Neural progenitor cell (in vitro differentiated cells): ENCODE measurements around the gene METTL25B. TPM values are rescaled to one million over a fixed set of nuclear protein-coding genes. Genes with fewer than 3 reads are reported as not detected.
A peak's percentile ranks its signal among the peaks of the same experiment; 100 is the strongest.
"Not testable (repeated sequence)": the region's sequence is repeated elsewhere in the genome, so short reads cannot be mapped to it uniquely, and the experiment has no call there.

Experiments used
- DNase-seq: peaks from one replicate; pipeline ENCODE4 v3.0.0-alpha.2; 2016; ENCODE audit warnings: low spot score
- H2AFZ ChIP-seq: fragments of 200-600 bp; sonication (generic); replicated peaks from 2 replicates; pipeline ENCODE4 v1.6.1; 2016; ENCODE audit warnings: antibody characterized with exemption
- H3F3A ChIP-seq: fragments of 200-600 bp; sonication (generic); 2 replicates; pipeline ENCODE4 v1.6.1; 2016; ENCODE audit warnings: antibody characterized with exemption, low read depth
- H3K27ac ChIP-seq: fragments of 200-600 bp; sonication (generic); 2 replicates; pipeline ENCODE4 v1.5.1; 2016; ENCODE audit warnings: mild to moderate bottlenecking
- H3K27me3 ChIP-seq: fragments of 200-600 bp; sonication (generic); 2 replicates; pipeline ENCODE4 v1.6.1; 2016; ENCODE audit warnings: mild to moderate bottlenecking, moderate library complexity
- H3K36me3 ChIP-seq: fragments of 200-600 bp; sonication (generic); 2 replicates; pipeline ENCODE4 v1.5.1; 2016
- H3K4me1 ChIP-seq: fragments of 200-600 bp; sonication (generic); 2 replicates; pipeline ENCODE4 v1.6.1; 2016; ENCODE audit warnings: mixed run types
- H3K4me2 ChIP-seq: fragments of 200-600 bp; sonication (generic); 2 replicates; pipeline ENCODE4 v1.6.1; 2016
- H3K4me3 ChIP-seq: fragments of 200-600 bp; sonication (generic); 2 replicates; pipeline ENCODE4 v1.5.1; 2016
- H3K79me2 ChIP-seq: fragments of 200-600 bp; sonication (generic); 2 replicates; pipeline ENCODE4 v1.6.1; 2016; ENCODE audit warnings: low read depth
- H3K9ac ChIP-seq: fragments of 200-600 bp; sonication (generic); 2 replicates; pipeline ENCODE4 v1.6.1; 2016
- H3K9me3 ChIP-seq: fragments of 200-600 bp; sonication (generic); 2 replicates; pipeline ENCODE4 v1.5.1; 2016; ENCODE audit warnings: low read depth
- H4K20me1 ChIP-seq: fragments of 200-600 bp; sonication (generic); 2 replicates; pipeline ENCODE4 v1.6.1; 2016; ENCODE audit warnings: low read depth
- H3K27ac Mint-ChIP-seq: 3 replicates; pipeline ENCODE4 v1.8.0; 2021; ENCODE audit warnings: mixed read lengths
- H3K27me3 Mint-ChIP-seq: 2 replicates; pipeline ENCODE4 v1.8.0; 2022; ENCODE audit warnings: low read depth, mild to moderate bottlenecking, inconsistent platforms, moderate library complexity, mixed read lengths; ENCODE audit not compliant: insufficient read depth
- H3K36me3 Mint-ChIP-seq: 3 replicates; pipeline ENCODE4 v1.8.0; 2021; ENCODE audit warnings: mixed read lengths
- H3K4me1 Mint-ChIP-seq: 3 replicates; pipeline ENCODE4 v1.8.0; 2021; ENCODE audit warnings: mixed read lengths
- H3K4me3 Mint-ChIP-seq: 3 replicates; pipeline ENCODE4 v1.8.0; 2021; ENCODE audit warnings: mild to moderate bottlenecking, moderate library complexity, mixed read lengths
- H3K9me3 Mint-ChIP-seq: 3 replicates; pipeline ENCODE4 v1.8.0; 2020; ENCODE audit warnings: mixed read lengths
- EZH2 ChIP-seq: fragments of 200-600 bp; sonication (generic); IDR thresholded peaks from 2 replicates; pipeline ENCODE4 v1.6.1; 2017; ENCODE audit warnings: antibody characterized with exemption, mild to moderate bottlenecking, moderate library complexity
- EZH2phosphoT487 ChIP-seq: fragments of 200-600 bp; sonication (generic); IDR thresholded peaks from 2 replicates; pipeline ENCODE4 v1.6.1; 2017; ENCODE audit warnings: antibody characterized with exemption
- total RNA-seq: library from RNA; depleted of rRNA; stranded (reverse); fragments of >200 nt; gene quantifications from 2 replicates; pipeline ENCODE4 v1.2.3, GENCODE V29; 2015; ENCODE audit warnings: low replicate concordance
- TF ChIP-seq, protein P1 (sequence below): fragments of 200-600 bp; sonication (generic); IDR thresholded peaks from 2 replicates; pipeline ENCODE4 v1.5.1; 2017; ENCODE audit warnings: antibody characterized with exemption, mild to moderate bottlenecking

The METTL25B gene
- total RNA-seq, 1 donor from 2014 or later, result 21.4 TPM

GRCh38 chr1:156754219-156754618 lies 25.9 kb downstream of the METTL25B start:
- Mint-ChIP-seq H3K27me3 (peaks cover 3% of the 10 kb centered on the region), H3K36me3 (peaks cover 3% of the 10 kb centered on the region), H3K4me3 (no peak overlapping the region), H3K4me1 (peaks cover 36% of the 10 kb centered on the region), H3K27ac (no peak overlapping the region), H3K9me3 (no peaks in the 10 kb centered on the region)
- no peak overlapping the region for H3K4me3 ChIP-seq
- H3K9ac ChIP-seq, result no peak overlapping the region
- no peaks in the 10 kb centered on the region for H3K36me3 ChIP-seq
- TF ChIP-seq EZH2 (no peak), EZH2phosphoT487 (no peak)
- TF ChIP-seq, protein P1, sequence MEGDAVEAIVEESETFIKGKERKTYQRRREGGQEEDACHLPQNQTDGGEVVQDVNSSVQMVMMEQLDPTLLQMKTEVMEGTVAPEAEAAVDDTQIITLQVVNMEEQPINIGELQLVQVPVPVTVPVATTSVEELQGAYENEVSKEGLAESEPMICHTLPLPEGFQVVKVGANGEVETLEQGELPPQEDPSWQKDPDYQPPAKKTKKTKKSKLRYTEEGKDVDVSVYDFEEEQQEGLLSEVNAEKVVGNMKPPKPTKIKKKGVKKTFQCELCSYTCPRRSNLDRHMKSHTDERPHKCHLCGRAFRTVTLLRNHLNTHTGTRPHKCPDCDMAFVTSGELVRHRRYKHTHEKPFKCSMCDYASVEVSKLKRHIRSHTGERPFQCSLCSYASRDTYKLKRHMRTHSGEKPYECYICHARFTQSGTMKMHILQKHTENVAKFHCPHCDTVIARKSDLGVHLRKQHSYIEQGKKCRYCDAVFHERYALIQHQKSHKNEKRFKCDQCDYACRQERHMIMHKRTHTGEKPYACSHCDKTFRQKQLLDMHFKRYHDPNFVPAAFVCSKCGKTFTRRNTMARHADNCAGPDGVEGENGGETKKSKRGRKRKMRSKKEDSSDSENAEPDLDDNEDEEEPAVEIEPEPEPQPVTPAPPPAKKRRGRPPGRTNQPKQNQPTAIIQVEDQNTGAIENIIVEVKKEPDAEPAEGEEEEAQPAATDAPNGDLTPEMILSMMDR, result no peak
- no peak overlapping the region for H3K27ac ChIP-seq
- H3K79me2 ChIP-seq, result peaks cover 64% of the 10 kb centered on the region
- no peak overlapping the region for H3K4me2 ChIP-seq
- no peaks in the 10 kb centered on the region for H3K9me3 ChIP-seq
- H3K27me3 ChIP-seq, result no peaks in the 10 kb centered on the region
- H4K20me1 ChIP-seq, result peaks cover 6% of the 10 kb centered on the region
- no peak for DNase-seq
- H2AFZ ChIP-seq, result no peak overlapping the region
- peaks cover 25% of the 10 kb centered on the region for H3F3A ChIP-seq
- peaks cover 11% of the 10 kb centered on the region for H3K4me1 ChIP-seq

- Histone ChIP-seq H3F3A (peaks cover 29% of the 10 kb centered on the region), H3K4me1 (peaks cover 8% of the 10 kb centered on the region), H3K9me3 (no peaks in the 10 kb centered on the region), H3K36me3 (no peaks in the 10 kb centered on the region), H3K27ac (no peak overlapping the region), H3K27me3 (no peaks in the 10 kb centered on the region), H3K4me2 (no peak overlapping the region), H3K79me2 (peaks cover 51% of the 10 kb centered on the region), H3K9ac (no peak overlapping the region), H4K20me1 (peaks cover 5% of the 10 kb centered on the region), H3K4me3 (no peak overlapping the region), H2AFZ (no peak overlapping the region)
- TF ChIP-seq EZH2 (no peak), EZH2phosphoT487 (no peak)
- Mint-ChIP-seq H3K4me3 (no peak overlapping the region), H3K27me3 (peaks cover 3% of the 10 kb centered on the region), H3K36me3 (peaks cover 2% of the 10 kb centered on the region), H3K27ac (no peak overlapping the region), H3K4me1 (peaks cover 34% of the 10 kb centered on the region), H3K9me3 (no peaks in the 10 kb centered on the region)
- no peak for DNase-seq
Observed at GRCh38 chr1:156755527-156755950, 27.3 kb downstream of the METTL25B start.

GRCh38 chr1:156756355-156756754 lies 28.1 kb downstream of the METTL25B start:
- H3K27ac Mint-ChIP-seq, result no peak overlapping the region
- no peaks in the 10 kb centered on the region for H3K36me3 ChIP-seq
- H2AFZ ChIP-seq, result no peak overlapping the region
- H3K9me3 Mint-ChIP-seq, result no peaks in the 10 kb centered on the region
- no peak overlapping the region for H3K4me3 Mint-ChIP-seq
- H3K4me3 ChIP-seq, result no peak overlapping the region
- H3K9ac ChIP-seq, result no peak overlapping the region
- no peak for TF ChIP-seq EZH2phosphoT487
- TF ChIP-seq, protein P1, result no peak
- TF ChIP-seq EZH2, result no peak
- no peak for DNase-seq
- H3K4me1 ChIP-seq, result peaks cover 10% of the 10 kb centered on the region
- no peak overlapping the region for H3K4me2 ChIP-seq
- H3K79me2 ChIP-seq, result peaks cover 43% of the 10 kb centered on the region
- H3K4me1 Mint-ChIP-seq, result peaks cover 34% of the 10 kb centered on the region
- H3F3A ChIP-seq, result peaks cover 29% of the 10 kb centered on the region
- peaks cover 5% of the 10 kb centered on the region for H4K20me1 ChIP-seq
- H3K36me3 Mint-ChIP-seq, result no peaks in the 10 kb centered on the region
- H3K27me3 ChIP-seq, result no peaks in the 10 kb centered on the region
- H3K9me3 ChIP-seq, result no peaks in the 10 kb centered on the region
- peaks cover 2% of the 10 kb centered on the region for H3K27me3 Mint-ChIP-seq
- H3K27ac ChIP-seq, result no peak overlapping the region

DNA sequence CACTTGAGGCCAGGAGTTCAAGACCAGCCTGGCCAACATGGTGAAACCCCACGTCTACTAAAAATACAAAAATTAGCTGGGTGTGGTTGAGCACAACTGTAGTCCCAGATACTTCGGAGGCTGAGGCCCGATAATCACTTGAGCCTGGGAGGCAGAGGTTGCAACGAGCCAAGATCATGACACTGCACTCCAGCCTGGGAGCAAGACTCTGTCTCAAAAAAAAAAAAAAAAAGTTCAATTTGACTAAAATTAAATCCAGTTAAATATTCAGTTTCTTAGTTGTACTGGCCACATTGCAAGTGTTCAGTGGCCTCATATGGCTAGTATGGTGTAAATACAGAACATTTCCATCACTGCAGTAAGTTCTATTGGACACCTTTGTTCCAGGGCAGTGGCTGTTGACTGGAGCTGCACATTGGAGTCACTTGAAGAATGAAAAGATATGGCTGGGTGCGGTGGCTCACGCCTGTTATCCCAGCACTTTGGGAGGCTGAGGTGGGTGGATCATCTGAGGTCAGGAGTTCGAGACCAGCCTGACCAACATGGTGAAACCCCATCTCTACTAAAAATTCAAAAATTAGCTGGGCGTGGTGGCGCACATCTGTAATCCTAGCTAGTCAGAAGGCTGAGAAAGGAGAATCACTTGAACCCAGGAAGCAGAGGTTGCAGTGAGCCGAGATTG lies 29.4 kb downstream of the METTL25B start:
- H3K4me2 ChIP-seq, H3K36me3 Mint-ChIP-seq, H3K9me3 ChIP-seq, H2AFZ ChIP-seq, H3K27ac ChIP-seq, H3K4me3 ChIP-seq, H4K20me1 ChIP-seq, H3K9me3 Mint-ChIP-seq, H3K27ac Mint-ChIP-seq, H3K36me3 ChIP-seq, H3K27me3 Mint-ChIP-seq, H3K27me3 ChIP-seq, DNase-seq, H3K9ac ChIP-seq: not testable (repeated sequence)
- Mint-ChIP-seq H3K4me3 (peak overlapping the region; percentile 10), H3K4me1 (peaks cover 30% of the 10 kb centered on the region)
- peaks cover 20% of the 10 kb centered on the region for H3F3A ChIP-seq
- H3K79me2 ChIP-seq, result peaks cover 33% of the 10 kb centered on the region
- peaks cover 10% of the 10 kb centered on the region for H3K4me1 ChIP-seq
